ENCODE measurements around the gene MAGI3. TPM values are rescaled to one million over a fixed set of nuclear protein-coding genes. Genes with fewer than 3 reads are reported as not detected.
"Not testable (repeated sequence)": the region's sequence is repeated elsewhere in the genome, so short reads cannot be mapped to it uniquely, and the experiment has no call there.

MAGI3 gene
- total and polyA plus RNA-seq, 12 donors, result 3.3 to 17.6 (median 11.8) TPM

GRCh38 chr1:113403065-113403464 is 12.8 kb downstream of the MAGI3 start:
- Histone ChIP-seq H3K27me3 (no peaks in the 10 kb centered on the region), H3K4me3 (no peak overlapping the region), H3K9me3 (replicated peaks in 1 of 3) (no peaks in the 10 kb centered on the region), H3K36me3 (replicated peaks in 1 of 2) (no peaks in the 10 kb centered on the region), H3K4me1 (replicated peaks in 1 of 2) (peaks cover 0 to 9% of the 10 kb centered on the region in 2 donors), H3K27ac (no peak overlapping the region)
- 0 to 82% (median 62%) methylated on average over 1 of the region's 1 CpG for WGBS, 4 donors
- no peak for DNase-seq
- intact Hi-C loops (cut with DNase I), result no loop called here
- TF ChIP-seq POLR2A (IDR thresholded peaks at IDR 0.05) (no peak), CTCF (IDR thresholded peaks at IDR 0.05) (no peak)

DNA sequence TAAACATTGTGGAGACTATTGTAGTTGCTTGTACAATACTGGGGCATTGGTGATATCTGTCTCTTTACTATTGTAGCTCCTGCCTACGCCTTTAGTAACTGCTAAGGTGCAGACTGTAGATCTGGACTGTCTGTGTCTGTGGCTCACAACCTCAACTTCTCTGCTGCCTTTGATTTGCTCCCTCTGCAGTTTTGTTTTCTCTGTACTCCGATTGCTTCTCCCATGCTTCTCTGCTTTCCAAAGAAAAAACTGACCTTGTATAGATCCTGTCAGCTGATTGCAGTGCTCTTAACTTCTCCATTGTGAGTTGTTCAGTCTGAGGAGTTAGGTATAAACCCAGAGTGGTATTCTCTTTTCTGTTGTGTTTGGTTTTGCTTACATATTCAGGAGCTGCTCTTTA is 15.3 kb downstream of the MAGI3 start:
- intact Hi-C loops (cut with DNase I), result no loop called here
- Histone ChIP-seq H3K9me3 (replicated peaks in 1 of 3) (no peaks in the 10 kb centered on the region), H3K36me3 (replicated peaks in 1 of 2) (no peaks in the 10 kb centered on the region), H3K4me1 (replicated peaks in 1 of 2) (peaks cover 0 to 9% of the 10 kb centered on the region in 2 donors), H3K27ac (peak overlapping the region; percentile 6 to 68 (median 61)), H3K27me3 (no peaks in the 10 kb centered on the region), H3K4me3 (peak overlapping the region in 1 of 4 donors; percentile 18)
- peak in 3 of 7 donors; percentile 19 to 46 (median 36) for DNase-seq
- 26 to 41% (median 33%) methylated on average over 2 of the region's 2 CpGs for WGBS, 4 donors
- TF ChIP-seq CTCF (IDR thresholded peaks at IDR 0.05) (no peak), POLR2A (IDR thresholded peaks at IDR 0.05) (peak in 1 of 2 donors; percentile 73)

DNA sequence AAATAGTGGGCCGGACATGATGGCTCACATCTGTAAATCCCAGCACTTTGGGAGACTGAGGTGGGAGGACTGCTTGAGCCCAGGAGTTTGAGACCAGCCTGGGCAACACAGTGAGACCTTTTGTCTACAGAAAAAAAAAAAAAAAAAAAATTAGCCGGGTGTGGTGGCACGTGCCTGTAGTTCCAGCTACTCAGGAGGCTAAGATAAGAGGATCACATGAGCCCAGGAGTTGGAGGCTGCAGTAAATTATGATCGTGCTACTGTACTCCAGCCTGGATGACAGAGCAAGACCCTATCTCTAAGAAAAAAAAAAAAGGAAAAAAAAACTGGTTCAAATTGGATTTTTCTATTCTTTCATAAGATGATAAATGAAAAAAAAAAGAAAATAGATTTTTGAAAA is 15.8 kb downstream of the MAGI3 start:
- Histone ChIP-seq H3K4me1 (replicated peaks in 1 of 2) (peaks cover 0 to 14% of the 10 kb centered on the region in 2 donors), H3K4me3 (peak overlapping the region in 1 of 4 donors; percentile 18), H3K27ac (peak overlapping the region in 3 of 5 donors; percentile 61 to 68 (median 67))
- H3K36me3 ChIP-seq (replicated peaks in 1 of 2); H3K27me3 ChIP-seq; DNase-seq; H3K9me3 ChIP-seq (replicated peaks in 1 of 3); intact Hi-C loops (cut with DNase I): not testable (repeated sequence)
- 40 to 59% (median 43%) methylated on average over 4 of the region's 4 CpGs for WGBS, 4 donors

DNA sequence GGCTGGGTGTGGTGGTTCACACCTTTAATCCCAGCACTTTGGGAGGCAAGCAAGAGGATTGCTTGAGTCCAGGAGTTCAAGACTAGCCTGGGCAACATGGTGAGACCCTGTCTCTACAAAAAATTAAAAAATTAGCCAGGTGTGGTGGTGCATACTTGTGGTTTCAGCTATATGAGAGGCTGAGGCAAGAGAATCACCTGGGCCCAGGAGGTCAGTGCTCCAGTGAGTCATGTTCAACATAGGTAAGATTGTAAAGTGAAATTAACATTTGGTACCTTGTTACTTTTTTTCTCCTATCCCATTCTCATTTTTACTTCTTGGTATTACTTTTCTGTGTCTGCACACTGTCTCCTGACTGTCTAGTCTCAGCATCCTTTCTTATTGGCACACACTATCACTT is 19.0 kb downstream of the MAGI3 start:
- H3K36me3 ChIP-seq (replicated peaks in 1 of 2), result no peaks in the 10 kb centered on the region
- DNase-seq, result no peak
- no peaks in the 10 kb centered on the region for H3K27me3 ChIP-seq
- intact Hi-C loops (cut with DNase I), result no loop called here
- no peak overlapping the region for H3K27ac ChIP-seq
- H3K9me3 ChIP-seq (replicated peaks in 1 of 3), result no peaks in the 10 kb centered on the region
- no peak for TF ChIP-seq POLR2A (IDR thresholded peaks at IDR 0.05)
- no peak for TF ChIP-seq CTCF (IDR thresholded peaks at IDR 0.05)
- peaks cover 0 to 14% of the 10 kb centered on the region in 2 donors for H3K4me1 ChIP-seq (replicated peaks in 1 of 2)
- no peak overlapping the region for H3K4me3 ChIP-seq

DNA sequence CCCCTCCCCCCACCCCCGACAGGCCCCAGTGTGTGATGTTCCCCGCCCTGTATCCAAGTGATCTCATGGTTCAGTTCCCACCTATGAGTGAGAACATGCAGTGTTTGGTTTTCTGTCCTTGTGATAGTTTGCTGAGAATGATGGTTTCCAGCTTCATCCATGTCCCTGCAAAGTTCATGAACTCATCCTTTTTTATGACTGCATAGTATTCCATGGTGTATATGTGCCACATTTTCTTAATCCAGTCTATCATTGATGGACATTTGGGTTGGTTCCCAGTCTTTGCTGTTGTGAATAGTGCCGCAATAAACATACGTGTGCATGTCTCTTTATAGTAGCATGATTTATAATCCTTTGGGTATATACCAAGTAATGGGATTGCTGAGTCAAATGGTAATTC is 21.7 kb downstream of the MAGI3 start:
- H3K4me3 ChIP-seq; H3K4me1 ChIP-seq (replicated peaks in 1 of 2); DNase-seq; H3K36me3 ChIP-seq (replicated peaks in 1 of 2); H3K9me3 ChIP-seq (replicated peaks in 1 of 3); H3K27me3 ChIP-seq; H3K27ac ChIP-seq; intact Hi-C loops (cut with DNase I): not testable (repeated sequence)
- WGBS, 4 donors, result 95 to 98% (median 96%) methylated on average over 4 of the region's 4 CpGs

Measured in adrenal gland (tissue), 12 donors.